Measurements from ENCODE around the gene SAMD4B. TPM values are rescaled to one million over a fixed set of nuclear protein-coding genes. Genes with fewer than 3 reads are reported as not detected.
A peak's percentile ranks its signal among the peaks of the same experiment; 100 is the strongest.

SAMD4B gene
- total RNA-seq, 3 donors from 2014 or later (not counting 1 experiment from before 2014, with no cell fraction given): 67.8 to 80.8 (median 78.9) TPM

DNA sequence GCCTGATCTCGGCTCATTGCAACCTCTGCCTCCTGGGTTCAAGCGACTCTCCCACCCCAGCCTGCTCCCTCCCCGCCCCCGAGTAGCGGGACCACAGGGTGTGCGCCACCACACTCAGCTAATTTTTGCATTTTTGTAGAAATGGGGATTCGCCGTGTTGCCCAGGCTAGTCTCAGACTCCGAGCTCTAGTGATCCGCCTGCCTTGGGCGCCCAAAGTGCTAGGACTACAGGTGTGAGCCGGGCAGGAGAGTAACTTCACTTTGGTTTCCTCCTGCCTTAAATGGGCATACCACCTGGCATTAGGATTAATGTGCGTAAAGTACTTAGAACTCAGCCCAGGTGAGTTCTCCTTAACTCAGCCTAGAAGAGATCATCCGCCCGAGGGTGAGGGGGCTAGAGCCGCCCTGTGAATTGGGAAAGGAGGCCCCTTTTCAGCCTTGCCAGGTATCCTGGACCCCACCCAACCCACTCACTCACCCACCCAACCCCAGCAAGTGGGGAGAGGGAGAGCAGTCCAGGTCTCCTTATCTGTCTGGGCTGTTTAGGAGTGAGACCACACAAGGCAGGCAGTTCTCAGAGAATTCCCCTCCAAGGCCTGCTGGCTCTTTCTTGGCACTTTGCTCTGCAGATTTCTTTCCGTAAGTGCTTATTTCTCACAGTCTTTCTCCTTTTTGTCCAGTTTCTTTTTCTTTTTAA, 63.2 kb downstream of the SAMD4B start:
- 91% methylated on average over 14 of the region's 17 CpGs for WGBS (ENCODE audit: insufficient coverage)
- Mint-ChIP-seq H3K27ac (peak overlapping the region; percentile 96 to 97), H3K9me3 (no peaks in the 10 kb centered on the region), H3K4me3 (peak overlapping the region; percentile 85), H3K4me1 (peaks cover 58 to 77% of the 10 kb centered on the region in 2 donors), H3K27me3 (ENCODE audit: low read depth in 2 of 2) (no peaks in the 10 kb centered on the region), H3K36me3 (peaks cover 7% of the 10 kb centered on the region)
- peaks cover 16% of the 10 kb centered on the region for H3K36me3 ChIP-seq (ENCODE audit: control insufficient read depth, insufficient read depth, low read length)
- no peaks in the 10 kb centered on the region for H3K9me3 ChIP-seq (ENCODE audit: control insufficient read depth, insufficient read depth, low read length)
- DNase-seq (peak in 1 of 2 donors; percentile 62), ATAC-seq (no peak)
- intact Hi-C loops (cut with micrococcal nuclease): no loop called here
- TF ChIP-seq, protein P1, sequence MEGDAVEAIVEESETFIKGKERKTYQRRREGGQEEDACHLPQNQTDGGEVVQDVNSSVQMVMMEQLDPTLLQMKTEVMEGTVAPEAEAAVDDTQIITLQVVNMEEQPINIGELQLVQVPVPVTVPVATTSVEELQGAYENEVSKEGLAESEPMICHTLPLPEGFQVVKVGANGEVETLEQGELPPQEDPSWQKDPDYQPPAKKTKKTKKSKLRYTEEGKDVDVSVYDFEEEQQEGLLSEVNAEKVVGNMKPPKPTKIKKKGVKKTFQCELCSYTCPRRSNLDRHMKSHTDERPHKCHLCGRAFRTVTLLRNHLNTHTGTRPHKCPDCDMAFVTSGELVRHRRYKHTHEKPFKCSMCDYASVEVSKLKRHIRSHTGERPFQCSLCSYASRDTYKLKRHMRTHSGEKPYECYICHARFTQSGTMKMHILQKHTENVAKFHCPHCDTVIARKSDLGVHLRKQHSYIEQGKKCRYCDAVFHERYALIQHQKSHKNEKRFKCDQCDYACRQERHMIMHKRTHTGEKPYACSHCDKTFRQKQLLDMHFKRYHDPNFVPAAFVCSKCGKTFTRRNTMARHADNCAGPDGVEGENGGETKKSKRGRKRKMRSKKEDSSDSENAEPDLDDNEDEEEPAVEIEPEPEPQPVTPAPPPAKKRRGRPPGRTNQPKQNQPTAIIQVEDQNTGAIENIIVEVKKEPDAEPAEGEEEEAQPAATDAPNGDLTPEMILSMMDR (IDR thresholded peaks at IDR 0.05): no peak
- H3K4me1 ChIP-seq (ENCODE audit: control insufficient read depth, insufficient read depth, low read length): peaks cover 79% of the 10 kb centered on the region
- H3K27me3 ChIP-seq (ENCODE audit: control insufficient read depth, insufficient read depth, low read length): no peaks in the 10 kb centered on the region
- peak overlapping the region; percentile 96 for H3K27ac ChIP-seq (ENCODE audit: low read length)
- H3K4me3 ChIP-seq (ENCODE audit: low read length): no peak overlapping the region

GRCh38 chr19:39405958-39406655, 63.9 kb downstream of the SAMD4B start:
- peak overlapping the region; percentile 96 for H3K27ac ChIP-seq (ENCODE audit: low read length)
- H3K4me1 ChIP-seq (ENCODE audit: control insufficient read depth, insufficient read depth, low read length): peaks cover 79% of the 10 kb centered on the region
- H3K4me1 Mint-ChIP-seq: peaks cover 60 to 80% of the 10 kb centered on the region in 2 donors
- H3K9me3 Mint-ChIP-seq: no peaks in the 10 kb centered on the region
- H3K4me3 ChIP-seq (ENCODE audit: low read length): peak overlapping the region; percentile 92
- no peaks in the 10 kb centered on the region for H3K27me3 ChIP-seq (ENCODE audit: control insufficient read depth, insufficient read depth, low read length)
- peaks cover 16% of the 10 kb centered on the region for H3K36me3 ChIP-seq (ENCODE audit: control insufficient read depth, insufficient read depth, low read length)
- no peaks in the 10 kb centered on the region for H3K9me3 ChIP-seq (ENCODE audit: control insufficient read depth, insufficient read depth, low read length)
- peak; percentile 72 to 92 for DNase-seq
- peak in 2 of 3 donors; percentile 2 to 4 for ATAC-seq
- H3K27me3 Mint-ChIP-seq (ENCODE audit: low read depth in 2 of 2): no peaks in the 10 kb centered on the region
- 13% methylated on average over 21 of the region's 22 CpGs for WGBS (ENCODE audit: insufficient coverage)
- peak overlapping the region; percentile 85 for H3K4me3 Mint-ChIP-seq
- intact Hi-C loops (cut with micrococcal nuclease): no loop called here
- peak overlapping the region; percentile 96 to 97 for H3K27ac Mint-ChIP-seq
- peaks cover 7% of the 10 kb centered on the region for H3K36me3 Mint-ChIP-seq
- TF ChIP-seq, protein P1 (IDR thresholded peaks at IDR 0.05): no peak

DNA sequence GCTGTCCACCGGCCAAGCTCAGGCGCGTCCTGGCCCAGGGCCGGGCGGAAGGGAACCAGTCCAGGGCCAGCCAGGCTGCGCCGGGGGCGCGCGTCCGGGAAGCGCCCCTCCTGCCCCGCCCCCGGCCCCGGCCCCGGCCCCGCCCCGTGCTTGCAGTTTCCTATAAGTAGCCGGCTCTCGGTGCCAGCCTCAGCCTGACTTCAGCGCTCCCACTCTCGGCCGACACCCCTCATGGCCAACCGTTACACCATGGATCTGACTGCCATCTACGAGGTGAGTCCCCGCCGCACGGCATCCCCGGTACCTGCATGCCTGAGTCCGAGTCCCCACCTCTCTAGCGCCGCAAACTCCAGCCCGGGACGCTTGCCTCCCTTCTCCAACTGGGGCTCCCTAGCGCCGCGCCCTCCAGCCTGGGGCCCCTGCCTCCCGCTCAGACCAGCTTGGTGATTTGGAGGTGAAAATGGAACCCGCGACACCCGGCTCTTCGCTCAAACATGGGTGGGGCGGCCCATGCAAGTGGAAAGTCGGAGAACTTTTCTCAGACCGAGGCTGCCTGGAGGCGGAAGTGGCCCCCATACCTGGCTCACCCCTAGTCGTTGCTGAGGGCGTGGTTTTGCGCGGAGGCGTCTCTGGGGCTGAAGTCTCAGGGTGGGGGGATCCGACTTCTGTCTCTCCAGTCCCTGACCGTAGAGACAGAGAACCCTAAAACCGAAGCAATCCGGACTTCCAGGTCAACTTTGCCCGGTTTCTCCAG, 64.6 kb downstream of the SAMD4B start, which contains the start of gene ZFP36:
TSS of gene ZFP36 (plus strand) at position 192 of the 754 bp plus-strand sequence. CDS start at position 250, 58 bp downstream.
- ATAC-seq: peak; percentile 13 to 46 (median 31)
- H3K4me3 ChIP-seq (ENCODE audit: low read length): peak within 1 kb of the TSS; percentile 92
- intact Hi-C loops (cut with micrococcal nuclease): no loop called here
- WGBS (ENCODE audit: insufficient coverage): 0% methylated on average over 56 of the region's 56 CpGs
- peaks cover 16% of the 10 kb centered on the region for H3K36me3 ChIP-seq (ENCODE audit: control insufficient read depth, insufficient read depth, low read length)
- no peaks in the 10 kb centered on the region for H3K27me3 ChIP-seq (ENCODE audit: control insufficient read depth, insufficient read depth, low read length)
- H3K4me1 ChIP-seq (ENCODE audit: control insufficient read depth, insufficient read depth, low read length): peaks cover 79% of the 10 kb centered on the region
- peak; percentile 89 to 93 for DNase-seq
- no peaks in the 10 kb centered on the region for H3K27me3 Mint-ChIP-seq (ENCODE audit: low read depth in 2 of 2)
- H3K36me3 Mint-ChIP-seq: peaks cover 7% of the 10 kb centered on the region
- H3K4me1 Mint-ChIP-seq: peaks cover 60 to 80% of the 10 kb centered on the region in 2 donors
- TF ChIP-seq, protein P1 (IDR thresholded peaks at IDR 0.05): no peak
- H3K27ac Mint-ChIP-seq: peak within 1 kb of the TSS; percentile 96 to 97
- no peaks in the 10 kb centered on the region for H3K9me3 Mint-ChIP-seq
- H3K4me3 Mint-ChIP-seq: peak within 1 kb of the TSS; percentile 97
- no peaks in the 10 kb centered on the region for H3K9me3 ChIP-seq (ENCODE audit: control insufficient read depth, insufficient read depth, low read length)
- H3K27ac ChIP-seq (ENCODE audit: low read length): peak within 1 kb of the TSS; percentile 96
